ENCODE results near the gene APBB2.

Gene APBB2

DNA sequence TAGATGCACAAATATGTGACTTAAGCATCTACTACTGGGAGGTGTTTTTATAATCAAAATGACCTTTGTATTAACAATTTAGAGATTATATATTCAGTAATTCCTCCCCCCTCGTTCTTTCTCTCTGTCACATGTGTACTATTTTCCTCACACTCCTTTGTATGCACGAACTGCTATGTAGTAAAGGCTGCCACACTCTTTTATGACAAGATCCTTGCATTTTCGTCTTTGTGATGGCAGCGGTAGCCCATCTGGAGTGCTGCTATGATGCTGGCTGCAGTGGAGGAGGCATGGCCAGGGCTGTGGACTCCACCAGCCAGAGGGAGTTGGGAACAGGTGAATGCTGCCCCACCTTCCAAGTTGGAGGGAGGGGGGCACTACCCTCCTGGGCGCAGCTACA is 248.3 kb downstream of the APBB2 start:
- TF ChIP-seq, protein P1, sequence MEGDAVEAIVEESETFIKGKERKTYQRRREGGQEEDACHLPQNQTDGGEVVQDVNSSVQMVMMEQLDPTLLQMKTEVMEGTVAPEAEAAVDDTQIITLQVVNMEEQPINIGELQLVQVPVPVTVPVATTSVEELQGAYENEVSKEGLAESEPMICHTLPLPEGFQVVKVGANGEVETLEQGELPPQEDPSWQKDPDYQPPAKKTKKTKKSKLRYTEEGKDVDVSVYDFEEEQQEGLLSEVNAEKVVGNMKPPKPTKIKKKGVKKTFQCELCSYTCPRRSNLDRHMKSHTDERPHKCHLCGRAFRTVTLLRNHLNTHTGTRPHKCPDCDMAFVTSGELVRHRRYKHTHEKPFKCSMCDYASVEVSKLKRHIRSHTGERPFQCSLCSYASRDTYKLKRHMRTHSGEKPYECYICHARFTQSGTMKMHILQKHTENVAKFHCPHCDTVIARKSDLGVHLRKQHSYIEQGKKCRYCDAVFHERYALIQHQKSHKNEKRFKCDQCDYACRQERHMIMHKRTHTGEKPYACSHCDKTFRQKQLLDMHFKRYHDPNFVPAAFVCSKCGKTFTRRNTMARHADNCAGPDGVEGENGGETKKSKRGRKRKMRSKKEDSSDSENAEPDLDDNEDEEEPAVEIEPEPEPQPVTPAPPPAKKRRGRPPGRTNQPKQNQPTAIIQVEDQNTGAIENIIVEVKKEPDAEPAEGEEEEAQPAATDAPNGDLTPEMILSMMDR (IDR thresholded peaks at IDR 0.05; ENCODE audit: low read depth, low read length): no peak
- TF ChIP-seq, protein P2, sequence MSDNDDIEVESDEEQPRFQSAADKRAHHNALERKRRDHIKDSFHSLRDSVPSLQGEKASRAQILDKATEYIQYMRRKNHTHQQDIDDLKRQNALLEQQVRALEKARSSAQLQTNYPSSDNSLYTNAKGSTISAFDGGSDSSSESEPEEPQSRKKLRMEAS (IDR thresholded peaks at IDR 0.05; ENCODE audit: low read depth, low read length): no peak
- TF ChIP-seq POLR2A (IDR thresholded peaks at IDR 0.05; ENCODE audit: extremely low read depth, insufficient read length): no peak
- TF ChIP-seq MYC (IDR thresholded peaks at IDR 0.05; ENCODE audit: low read depth, low read length): no peak
- H3K4me3 ChIP-seq (ENCODE audit: low read depth, low read length): no peak overlapping the region
- DNase-seq (ENCODE audit: low read depth): no peak

DNA sequence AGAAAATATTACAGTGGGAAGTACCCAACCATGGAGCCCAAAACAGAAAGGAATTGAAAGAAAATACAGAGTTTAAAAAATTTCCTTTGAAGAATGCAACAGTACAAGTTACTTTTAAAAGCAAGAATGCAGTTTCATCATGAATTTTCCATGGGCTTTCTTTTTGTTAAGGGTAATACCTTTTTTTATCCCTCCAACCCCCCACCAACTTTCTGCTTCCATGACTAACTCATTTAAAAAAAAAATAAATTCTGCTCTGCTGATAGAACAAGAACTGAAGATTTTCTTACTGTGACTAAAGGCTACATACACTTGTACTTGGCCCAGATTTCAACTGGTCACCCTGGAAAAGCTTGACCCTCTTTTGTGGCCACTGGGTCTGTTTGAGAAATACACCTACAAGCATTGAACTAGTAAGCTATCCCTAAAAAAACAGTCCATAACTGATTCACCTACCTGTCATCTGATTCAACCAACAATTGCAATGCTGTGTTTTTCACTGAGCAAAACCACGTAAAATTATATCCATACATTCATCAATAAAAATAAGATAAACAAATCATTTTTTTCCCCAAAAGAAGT is 250.4 kb downstream of the APBB2 start:
- no peak overlapping the region for H3K4me3 ChIP-seq (ENCODE audit: low read depth, low read length)
- TF ChIP-seq MYC (IDR thresholded peaks at IDR 0.05; ENCODE audit: low read depth, low read length): no peak
- no peak for TF ChIP-seq POLR2A (IDR thresholded peaks at IDR 0.05; ENCODE audit: extremely low read depth, insufficient read length)
- TF ChIP-seq, protein P1 (IDR thresholded peaks at IDR 0.05; ENCODE audit: low read depth, low read length): no peak
- TF ChIP-seq, protein P2 (IDR thresholded peaks at IDR 0.05; ENCODE audit: low read depth, low read length): no peak
- DNase-seq (ENCODE audit: low read depth): no peak

DNA sequence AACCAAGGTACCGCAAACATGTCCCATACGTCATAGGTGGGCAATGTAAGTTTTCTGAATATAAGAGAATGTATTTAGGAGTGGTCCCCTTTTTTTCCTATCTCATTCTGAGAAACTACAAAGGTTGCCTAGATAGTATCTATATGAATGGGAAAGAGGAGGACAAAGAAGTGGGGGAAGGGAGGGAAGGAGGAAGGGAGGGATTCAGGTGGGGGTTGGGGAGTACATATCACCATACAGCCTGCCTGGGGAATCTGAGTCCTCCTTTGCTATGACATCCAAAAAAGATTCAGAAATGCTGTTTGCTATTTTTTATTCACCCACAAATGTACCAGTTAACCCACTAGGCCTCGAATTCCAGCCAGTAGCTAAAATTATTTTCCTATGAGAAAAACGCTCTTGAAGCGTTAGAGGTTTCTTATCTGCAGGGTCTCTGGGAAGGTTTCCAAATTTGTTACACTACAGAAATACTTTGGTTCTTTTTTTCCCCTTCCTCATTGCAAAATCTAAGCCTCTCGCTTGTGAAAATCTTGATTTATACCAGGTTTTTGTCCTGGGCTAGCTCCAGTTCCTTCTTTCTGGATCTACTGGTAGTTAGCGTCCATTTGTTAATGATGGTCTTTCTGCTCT is 251.7 kb downstream of the APBB2 start:
- DNase-seq (ENCODE audit: low read depth): no peak
- no peak overlapping the region for H3K4me3 ChIP-seq (ENCODE audit: low read depth, low read length)
- TF ChIP-seq, protein P2 (IDR thresholded peaks at IDR 0.05; ENCODE audit: low read depth, low read length): no peak
- no peak for TF ChIP-seq POLR2A (IDR thresholded peaks at IDR 0.05; ENCODE audit: extremely low read depth, insufficient read length)

DNA sequence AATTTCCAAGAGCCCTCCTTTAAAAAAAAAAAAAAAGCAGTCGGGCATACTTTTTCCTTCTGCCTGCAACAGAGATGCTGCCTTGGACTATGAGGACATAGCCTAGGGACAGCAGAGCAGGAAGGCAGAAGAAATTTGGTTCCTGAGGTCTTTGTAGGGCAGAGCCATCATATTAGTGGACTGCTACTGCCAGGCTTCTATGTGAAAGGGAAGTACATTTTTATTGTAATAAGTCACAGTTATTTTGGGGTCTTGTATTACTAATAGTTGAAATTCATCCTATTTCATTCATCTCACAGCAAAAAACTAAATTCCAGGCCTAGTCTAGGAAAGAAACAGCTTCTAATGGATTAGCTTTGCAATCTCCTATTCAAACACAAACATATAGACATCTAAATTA is 253.4 kb downstream of the APBB2 start:
- no peak for DNase-seq (ENCODE audit: low read depth)
- H3K4me3 ChIP-seq (ENCODE audit: low read depth, low read length): no peak overlapping the region
- TF ChIP-seq, protein P2 (IDR thresholded peaks at IDR 0.05; ENCODE audit: low read depth, low read length): no peak
- no peak for TF ChIP-seq POLR2A (IDR thresholded peaks at IDR 0.05; ENCODE audit: extremely low read depth, insufficient read length)
- TF ChIP-seq, protein P1 (IDR thresholded peaks at IDR 0.05; ENCODE audit: low read depth, low read length): no peak
- no peak for TF ChIP-seq MYC (IDR thresholded peaks at IDR 0.05; ENCODE audit: low read depth, low read length)

DNA sequence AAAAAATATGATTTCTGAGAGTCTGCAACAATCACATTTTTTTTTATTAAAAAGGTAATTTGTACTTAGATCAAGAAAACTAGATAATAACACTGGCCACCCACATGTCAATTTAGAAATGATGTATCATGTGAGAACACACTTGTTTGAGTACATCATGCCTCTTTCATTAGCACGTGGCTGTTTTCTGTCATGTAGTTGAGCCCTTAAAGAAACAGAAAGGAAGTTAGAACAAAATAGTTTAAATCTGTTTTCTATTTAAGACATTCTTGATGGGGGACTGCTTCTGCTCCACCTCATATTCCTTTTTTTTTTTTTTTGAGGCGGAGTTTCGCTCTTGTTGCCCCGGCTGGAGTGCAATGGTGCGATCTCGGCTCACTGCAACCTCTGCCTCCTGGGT is 257.1 kb downstream of the APBB2 start:
- TF ChIP-seq, protein P2 (IDR thresholded peaks at IDR 0.05; ENCODE audit: low read depth, low read length): no peak
- no peak for DNase-seq (ENCODE audit: low read depth)
- H3K4me3 ChIP-seq (ENCODE audit: low read depth, low read length): no peak overlapping the region

DNA sequence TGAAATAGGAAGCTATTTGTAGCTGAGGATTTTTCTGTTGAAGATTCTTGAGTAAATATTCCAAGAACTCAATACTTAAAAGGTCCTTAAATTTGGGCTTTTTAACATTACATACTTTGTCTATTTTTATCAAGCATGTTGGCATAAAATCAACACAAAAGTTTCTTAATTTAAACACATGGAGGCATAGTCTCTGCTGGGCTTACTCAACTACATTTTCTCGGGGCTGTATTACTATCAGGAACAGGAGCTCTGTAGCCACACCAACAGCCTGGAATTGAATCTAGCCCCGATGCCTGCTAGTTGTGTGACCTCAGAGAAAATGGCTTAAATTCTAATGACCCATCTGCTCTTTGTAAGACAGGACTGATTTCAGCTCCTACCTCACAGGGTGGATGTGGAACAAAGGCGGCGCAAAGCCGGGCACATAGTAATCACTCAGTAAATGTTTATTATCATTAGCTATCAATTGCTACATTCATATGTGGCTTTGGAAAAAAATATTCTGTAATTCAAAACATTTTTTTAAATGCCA is 257.6 kb downstream of the APBB2 start:
- TF ChIP-seq, protein P2 (IDR thresholded peaks at IDR 0.05; ENCODE audit: low read depth, low read length): no peak
- TF ChIP-seq MYC (IDR thresholded peaks at IDR 0.05; ENCODE audit: low read depth, low read length): no peak
- TF ChIP-seq POLR2A (IDR thresholded peaks at IDR 0.05; ENCODE audit: extremely low read depth, insufficient read length): no peak
- TF ChIP-seq, protein P1 (IDR thresholded peaks at IDR 0.05; ENCODE audit: low read depth, low read length): no peak
- no peak for DNase-seq (ENCODE audit: low read depth)
- no peak overlapping the region for H3K4me3 ChIP-seq (ENCODE audit: low read depth, low read length)

Measured in NB4 (cell line).